Upper lobe of left lung (tissue), 6 donors: ENCODE data around the gene MTMR6. TPM values are rescaled to one million over a fixed set of nuclear protein-coding genes. Genes with fewer than 3 reads are reported as not detected.

Experiments
- ATAC-seq, 2 donors: fragments of 200-7000 bp; cut with Tn5 transposase; one replicate each; pipeline ENCODE4 v1.9.1; 2022; ENCODE audit warnings: mild to moderate bottlenecking in 2 of 2, moderate library complexity in 2 of 2; ENCODE audit not compliant: low FRiP score in 2 of 2
- DNase-seq, 2 donors: peaks; one replicate each; pipeline ENCODE4 v3.0.0-alpha.2; 2019 to 2020
- H3K27ac ChIP-seq, 4 donors: fragments of 200-600 bp; sonication (generic); one replicate each; pipeline ENCODE4 v1.5.1; 2016 to 2019
- H3K27me3 ChIP-seq, 4 donors: fragments of 200-600 bp; sonication (generic); one replicate each; pipeline ENCODE4 v1.5.1; 2017 to 2019
- H3K36me3 ChIP-seq, 4 donors: fragments of 200-600 bp; sonication (generic); one replicate each; pipeline ENCODE4 v1.5.1; 2016 to 2019
- H3K4me1 ChIP-seq, 4 donors: fragments of 200-600 bp; sonication (generic); one replicate each; pipeline ENCODE4 v1.5.1; 2018 to 2019
- H3K4me3 ChIP-seq, 4 donors: fragments of 200-600 bp; sonication (generic); one replicate each; pipeline ENCODE4 v1.5.1; 2017 to 2019; ENCODE audit warnings: mild to moderate bottlenecking in 2 of 4, moderate library complexity in 1 of 4
- H3K9me3 ChIP-seq, 4 donors: fragments of 200-600 bp; sonication (generic); one replicate each; pipeline ENCODE4 v1.5.1; 2018 to 2019
- CTCF ChIP-seq, 6 experiments: fragments of 450-650 bp in 4 of 6; fragments of 200-600 bp in 2 of 6; sonication (generic) in 2 of 6; IDR thresholded peaks; one replicate each; pipeline ENCODE4 v1.5.1; 2016 to 2019; ENCODE audit warnings: antibody characterized with exemption in 6 of 6
- EP300 ChIP-seq, 4 donors: sonication (generic); formaldehyde crosslinking; IDR thresholded peaks; one replicate each; pipeline ENCODE4 v1.5.1; 2017; ENCODE audit warnings: antibody characterized with exemption in 4 of 4, control low read depth in 2 of 4
- POLR2A ChIP-seq, 4 donors: fragments of 450-650 bp; IDR thresholded peaks; one replicate each; pipeline ENCODE4 v1.5.1; 2016 to 2017; ENCODE audit warnings: antibody characterized with exemption in 4 of 4, mild to moderate bottlenecking in 2 of 4
- POLR2AphosphoS5 ChIP-seq, 2 donors: sonication (generic); formaldehyde crosslinking; IDR thresholded peaks; one replicate each; pipeline ENCODE4 v1.5.1; 2017; ENCODE audit warnings: antibody characterized with exemption in 2 of 2
- WGBS, 2 donors: methylation state at CpG; one replicate each; pipeline ENCODE4 v1.1.5; 2017 to 2018; 5-methylcytosine and 5-hydroxymethylcytosine counted together
- total RNA-seq, 6 donors: library from RNA; depleted of rRNA in 4 of 6; stranded (reverse); fragments of >200 nt in 4 of 6; gene quantifications; one replicate each; pipeline versions ENCODE4 v1.1.0 to v1.2.1, GENCODE V29; 2016 to 2021
- donor health status: DM: no; HTN: no; CAD: no; lungs with moderate emphysema.
- donor health status: DM: no; HTN: yes; CAD: no; lungs with severe emphysema.

Gene MTMR6
- total RNA-seq, 6 donors from 2014 or later, result 6.1 to 24.6 (median 18.2) TPM

- Histone ChIP-seq H3K36me3 (peaks cover 0 to 10% (median under 1%) of the 10 kb centered on the region in 4 donors), H3K27me3 (no peaks in the 10 kb centered on the region), H3K4me3 (peak within 1 kb of the TSS; percentile 67 to 92 (median 87)), H3K27ac (peak within 1 kb of the TSS; percentile 89 to 97 (median 95)), H3K4me1 (peaks cover 15 to 28% (median 24%) of the 10 kb centered on the region in 4 donors), H3K9me3 (no peaks in the 10 kb centered on the region)
- ATAC-seq, result peak; percentile 100
- TF ChIP-seq CTCF (IDR thresholded peaks at IDR 0.05) (peak in 1 of 6 experiments; percentile 32), POLR2A (IDR thresholded peaks at IDR 0.05) (peak in 3 of 4 donors; percentile 80 to 94 (median 90)), EP300 (IDR thresholded peaks at IDR 0.05) (peak in 1 of 4 donors; percentile 89), POLR2AphosphoS5 (IDR thresholded peaks at IDR 0.05) (peak; percentile 93 to 98)
- WGBS, 2 donors, result 0 to 1% methylated on average over 26 to 44 of the region's 64 CpGs
- DNase-seq, result peak; percentile 96 to 99
Observed at GRCh38 chr13:25301347-25302113, 14.2 kb upstream of the MTMR6 start, which contains the start of gene NUP58. Gene NUP58, plus strand, starts transcription at chr13:25301625. Its CDS starts 149 bp downstream, at chr13:25301774.

GRCh38 chr13:25300861-25301346, 13.6 kb upstream of the MTMR6 start:
- ATAC-seq (peak; percentile 22 to 64), DNase-seq (peak; percentile 25 to 85)
- Histone ChIP-seq H3K4me3 (peak overlapping the region; percentile 29 to 92 (median 76)), H3K9me3 (no peaks in the 10 kb centered on the region), H3K27ac (peak overlapping the region; percentile 89 to 97 (median 95)), H3K27me3 (no peaks in the 10 kb centered on the region), H3K4me1 (peaks cover 15 to 22% (median 21%) of the 10 kb centered on the region in 4 donors), H3K36me3 (peaks cover 0 to 10% (median under 1%) of the 10 kb centered on the region in 4 donors)
- 32 to 33% methylated on average over 13 to 31 of the region's 33 CpGs for WGBS, 2 donors
- TF ChIP-seq EP300 (IDR thresholded peaks at IDR 0.05) (no peak), CTCF (IDR thresholded peaks at IDR 0.05) (no peak), POLR2A (IDR thresholded peaks at IDR 0.05) (no peak), POLR2AphosphoS5 (IDR thresholded peaks at IDR 0.05) (no peak)

GRCh38 chr13:25295701-25296100, 8.4 kb upstream of the MTMR6 start:
- H3K9me3 ChIP-seq, result no peaks in the 10 kb centered on the region
- no peak for DNase-seq
- no peak overlapping the region for H3K4me3 ChIP-seq
- no peak overlapping the region for H3K27ac ChIP-seq
- H3K4me1 ChIP-seq, result peaks cover 0 to 2% (median 1%) of the 10 kb centered on the region in 4 donors
- H3K36me3 ChIP-seq, result no peaks in the 10 kb centered on the region
- TF ChIP-seq POLR2A (IDR thresholded peaks at IDR 0.05) (no peak), CTCF (IDR thresholded peaks at IDR 0.05) (no peak), EP300 (IDR thresholded peaks at IDR 0.05) (no peak), POLR2AphosphoS5 (IDR thresholded peaks at IDR 0.05) (no peak)
- H3K27me3 ChIP-seq, result no peaks in the 10 kb centered on the region
- no peak for ATAC-seq
- WGBS, 2 donors, result 71 to 77% methylated on average over 3 of the region's 3 CpGs

GRCh38 chr13:25295228-25295627, 7.9 kb upstream of the MTMR6 start:
- Histone ChIP-seq H3K9me3 (no peaks in the 10 kb centered on the region), H3K4me3 (no peak overlapping the region), H3K27me3 (no peaks in the 10 kb centered on the region), H3K27ac (no peak overlapping the region), H3K4me1 (no peaks in the 10 kb centered on the region), H3K36me3 (no peaks in the 10 kb centered on the region)
- ATAC-seq (no peak), DNase-seq (no peak)
- 83 to 88% methylated on average over 3 of the region's 3 CpGs for WGBS, 2 donors
- no peak for TF ChIP-seq EP300 (IDR thresholded peaks at IDR 0.05)
- no peak for TF ChIP-seq POLR2AphosphoS5 (IDR thresholded peaks at IDR 0.05)
- no peak for TF ChIP-seq POLR2A (IDR thresholded peaks at IDR 0.05)
- TF ChIP-seq CTCF (IDR thresholded peaks at IDR 0.05), result no peak
